Measurements from ENCODE around the gene AHNAK.

Gene AHNAK

GRCh38 chr11:62394825-62395538 lies 151.6 kb downstream of the AHNAK start:
- Histone ChIP-seq H3K4me3 (peak overlapping the region; percentile 36 to 44), H3K4me1 (peaks cover 8 to 39% (median 33%) of the 10 kb centered on the region in 4 donors), H3K36me3 (no peaks in the 10 kb centered on the region), H3K9me3 (no peaks in the 10 kb centered on the region), H3K27me3 (no peaks in the 10 kb centered on the region), H3K27ac (peak overlapping the region; percentile 63 to 77)
- TF ChIP-seq CTCF (IDR thresholded peaks at IDR 0.05) = peak; percentile 62 to 76
- intact Hi-C loops (cut with DNase I; ENCODE audit: low total_unique reads) = loop anchor here (5.0 to 10.0 kb wide), 2 partner anchors 147 to 300 kb away; no protein-coding TSS in a partner anchor
- peak; percentile 75 to 92 for DNase-seq

GRCh38 chr11:62393735-62394134 lies 152.9 kb downstream of the AHNAK start:
- Histone ChIP-seq H3K27ac (no peak overlapping the region), H3K4me1 (peaks cover 0 to 27% (median 20%) of the 10 kb centered on the region in 4 donors), H3K4me3 (no peak overlapping the region), H3K27me3 (no peaks in the 10 kb centered on the region), H3K9me3 (no peaks in the 10 kb centered on the region), H3K36me3 (no peaks in the 10 kb centered on the region)
- intact Hi-C loops (cut with DNase I; ENCODE audit: low total_unique reads) = loop anchor here (10.0 kb wide), 1 partner anchor 301 kb away; no protein-coding TSS in a partner anchor
- peak in 1 of 2 donors; percentile 48 for DNase-seq
- TF ChIP-seq CTCF (IDR thresholded peaks at IDR 0.05) = no peak

DNA sequence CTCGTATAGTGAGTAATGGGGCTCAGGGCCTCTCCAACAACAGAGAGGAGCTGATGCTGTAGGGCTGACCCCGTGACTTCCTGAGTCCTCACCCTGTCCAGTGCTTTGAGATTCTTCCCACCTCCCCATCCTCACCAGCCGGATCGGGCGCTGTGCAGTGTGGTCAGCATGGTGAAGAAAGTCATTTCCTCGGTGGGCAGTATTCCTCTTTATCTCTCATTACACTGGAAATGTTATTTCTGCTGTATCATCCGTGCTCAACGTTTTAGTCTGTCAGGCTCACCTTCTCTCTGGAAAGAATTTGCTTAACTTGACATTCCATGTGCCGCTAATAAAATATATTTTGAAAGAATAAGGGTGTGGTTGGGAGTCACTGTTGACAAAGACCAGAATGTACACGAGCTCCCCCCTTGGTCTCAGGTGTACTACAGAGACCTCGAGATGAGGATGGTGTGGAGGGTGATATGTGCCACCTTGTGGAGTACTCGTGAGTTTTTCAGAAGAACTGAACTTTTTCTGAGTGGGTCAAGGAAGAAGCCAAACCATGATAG lies 153.5 kb downstream of the AHNAK start:
- H3K27ac ChIP-seq = no peak overlapping the region
- DNase-seq = peak in 1 of 2 donors; percentile 52
- TF ChIP-seq CTCF (IDR thresholded peaks at IDR 0.05) = no peak
- H3K36me3 ChIP-seq = no peaks in the 10 kb centered on the region
- no peaks in the 10 kb centered on the region for H3K27me3 ChIP-seq
- peaks cover 0 to 21% (median 14%) of the 10 kb centered on the region in 4 donors for H3K4me1 ChIP-seq
- H3K9me3 ChIP-seq = no peaks in the 10 kb centered on the region
- H3K4me3 ChIP-seq = no peak overlapping the region
- intact Hi-C loops (cut with DNase I; ENCODE audit: low total_unique reads) = loop anchor here (10.0 kb wide), 1 partner anchor 302 kb away; no protein-coding TSS in a partner anchor

DNA sequence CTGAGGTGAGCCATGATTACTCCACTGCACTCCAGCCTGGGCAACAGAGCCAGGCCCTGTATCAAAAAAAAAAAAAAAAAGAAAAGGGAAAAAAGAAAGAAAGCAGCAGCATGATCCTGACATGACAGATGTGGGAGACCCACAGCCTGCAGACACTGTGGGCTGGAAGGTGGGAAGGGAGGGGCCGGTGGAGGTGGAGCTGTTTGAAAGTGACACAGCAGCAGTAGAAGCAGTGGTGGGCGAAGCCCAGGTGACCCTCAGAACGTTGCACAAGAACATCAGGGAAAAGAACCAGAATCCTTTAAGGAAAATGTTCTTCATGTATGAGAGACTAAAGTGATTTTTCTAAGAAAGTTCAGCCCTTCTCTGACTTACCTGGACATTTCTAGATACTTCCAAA lies 154.1 kb downstream of the AHNAK start:
- intact Hi-C loops (cut with DNase I; ENCODE audit: low total_unique reads) = loop anchor here (10.0 kb wide), 1 partner anchor 302 kb away; no protein-coding TSS in a partner anchor
- Histone ChIP-seq H3K9me3 (no peaks in the 10 kb centered on the region), H3K27me3 (no peaks in the 10 kb centered on the region), H3K27ac (no peak overlapping the region), H3K36me3 (no peaks in the 10 kb centered on the region), H3K4me1 (peaks cover 0 to 16% (median 10%) of the 10 kb centered on the region in 4 donors), H3K4me3 (no peak overlapping the region)
- DNase-seq = peak in 1 of 2 donors; percentile 45
- no peak for TF ChIP-seq CTCF (IDR thresholded peaks at IDR 0.05)

GRCh38 chr11:62391642-62392425 lies 154.8 kb downstream of the AHNAK start:
- Histone ChIP-seq H3K27me3 (no peaks in the 10 kb centered on the region), H3K4me3 (no peak overlapping the region), H3K36me3 (no peaks in the 10 kb centered on the region), H3K27ac (no peak overlapping the region), H3K9me3 (no peaks in the 10 kb centered on the region), H3K4me1 (peaks cover 0 to 16% (median 10%) of the 10 kb centered on the region in 4 donors)
- no peak for TF ChIP-seq CTCF (IDR thresholded peaks at IDR 0.05)
- intact Hi-C loops (cut with DNase I; ENCODE audit: low total_unique reads) = loop anchor here (10.0 kb wide), 1 partner anchor 303 kb away; no protein-coding TSS in a partner anchor
- peak in 1 of 2 donors; percentile 47 for DNase-seq
